ENCODE data around the gene BNC2.

GRCh38 chr9:16712787-16713186 is 157.7 kb downstream of the BNC2 start:
- TF ChIP-seq FOXA1 (IDR thresholded peaks at IDR 0.05) (no peak), LEF1 (IDR thresholded peaks at IDR 0.05; ENCODE audit: borderline replicate concordance) (no peak), SUZ12 (IDR thresholded peaks at IDR 0.05) (no peak), BHLHE40 (IDR thresholded peaks at IDR 0.05; ENCODE audit: borderline replicate concordance) (no peak), PKNOX1 (IDR thresholded peaks at IDR 0.05) (no peak), FOXK2 (IDR thresholded peaks at IDR 0.05) (no peak), NFRKB (IDR thresholded peaks at IDR 0.05) (no peak), SP1 (IDR thresholded peaks at IDR 0.05) (no peak), ELF4 (IDR thresholded peaks at IDR 0.05) (no peak), ZNF384 (IDR thresholded peaks at IDR 0.05) (no peak), FOXM1 (IDR thresholded peaks at IDR 0.05; ENCODE audit: borderline replicate concordance) (no peak), ARNT (IDR thresholded peaks at IDR 0.05) (no peak), TARDBP (IDR thresholded peaks at IDR 0.05) (no peak)
